Spinal cord (tissue), 10 donors: ENCODE results near the gene TMEM179. TPM values are rescaled to one million over a fixed set of nuclear protein-coding genes. Genes with fewer than 3 reads are reported as not detected.
A peak's percentile ranks its signal among the peaks of the same experiment; 100 is the strongest.

Source experiments
- DNase-seq, 6 donors: peaks; one replicate each; pipeline versions ENCODE4 v3.0.0 to v3.0.0-alpha.2; 2013 to 2015; ENCODE audit warnings: low spot score in 6 of 6, low read depth in 4 of 6
- H3K27ac ChIP-seq: one replicate; pipeline ENCODE4 v1.5.1; 2013; ENCODE audit warnings: low read depth, low read length, control low read depth
- H3K27me3 ChIP-seq: one replicate; pipeline ENCODE4 v1.6.1; 2013; ENCODE audit warnings: low read length; ENCODE audit not compliant: control insufficient read depth, insufficient read depth
- H3K36me3 ChIP-seq: one replicate; pipeline ENCODE4 v1.6.1; 2013; ENCODE audit warnings: low read length; ENCODE audit not compliant: control insufficient read depth, insufficient read depth
- H3K4me1 ChIP-seq: one replicate; pipeline ENCODE4 v1.6.1; 2013; ENCODE audit warnings: low read length; ENCODE audit not compliant: control insufficient read depth, insufficient read depth
- H3K4me3 ChIP-seq: one replicate; pipeline ENCODE4 v1.5.1; 2013; ENCODE audit warnings: low read depth, low read length, control low read depth
- H3K9me3 ChIP-seq: one replicate; pipeline ENCODE4 v1.6.1; 2013; ENCODE audit warnings: low read length; ENCODE audit not compliant: control insufficient read depth, insufficient read depth
- WGBS: methylation state at CpG from one replicate; pipeline ENCODE4 v1.1.5; 2013; ENCODE audit warnings: missing lambda C conversion rate; ENCODE audit not compliant: insufficient coverage; 5-methylcytosine and 5-hydroxymethylcytosine counted together
- polyA plus RNA-seq, 2 donors: library from polyadenylated mRNA; unstranded; fragments of 120-200 nt; gene quantifications; one replicate each; pipeline ENCODE4 v1.2.1, GENCODE V29; 2013; ENCODE audit not compliant: insufficient read length in 2 of 2
- total RNA-seq, 2 donors: library from RNA; depleted of rRNA in 1 of 2; stranded (reverse); fragments of 120-200 nt in 1 of 2; fragments of >200 nt in 1 of 2; gene quantifications; one replicate each; pipeline versions ENCODE4 v1.2.3 to v1.2.4, GENCODE V29; 2013 to 2014
- donor health status: healthy.

The TMEM179 gene
- total and polyA plus RNA-seq, 4 donors, result 9.4 to 65.5 (median 39.0) TPM

GRCh38 chr14:104576232-104576969 is 28.2 kb downstream of the TMEM179 start:
- H3K36me3 ChIP-seq, result no peaks in the 10 kb centered on the region
- no peaks in the 10 kb centered on the region for H3K9me3 ChIP-seq
- 59% methylated on average over 16 of the region's 16 CpGs for WGBS
- peaks cover 74% of the 10 kb centered on the region for H3K4me1 ChIP-seq
- H3K27me3 ChIP-seq, result peaks cover 3% of the 10 kb centered on the region
- no peak overlapping the region for H3K27ac ChIP-seq
- DNase-seq, result no peak
- no peak overlapping the region for H3K4me3 ChIP-seq

DNA sequence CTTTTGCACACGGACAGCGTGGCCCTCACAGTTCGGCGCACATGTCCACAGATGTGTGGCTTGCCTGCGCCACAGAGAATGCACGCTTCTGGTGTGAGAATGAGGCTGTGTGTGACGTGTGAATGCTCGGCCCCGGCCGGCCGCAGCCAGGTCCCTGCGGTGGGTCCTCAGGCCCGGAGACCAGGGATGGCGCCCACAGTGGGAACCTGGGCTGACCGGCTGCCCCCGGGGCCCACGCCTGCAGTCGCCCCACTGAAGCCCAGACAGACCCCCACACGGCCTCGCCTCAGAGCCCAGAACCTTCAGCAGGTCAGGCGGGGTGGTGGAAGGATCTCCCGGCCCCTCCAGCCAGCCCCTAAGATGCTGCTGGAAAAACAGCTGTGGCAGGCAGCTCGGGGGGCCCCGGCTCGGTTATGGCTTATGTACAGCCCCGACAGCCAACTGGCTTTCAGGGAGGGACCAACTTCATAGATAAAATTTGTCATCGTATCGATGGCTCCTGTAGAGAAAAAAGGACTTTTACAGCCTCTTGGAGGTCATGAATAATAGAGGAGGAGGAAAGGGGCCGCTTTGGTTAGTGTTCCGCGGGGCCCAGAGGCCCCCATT is 29.5 kb downstream of the TMEM179 start:
- Histone ChIP-seq H3K27me3 (peaks cover 3% of the 10 kb centered on the region), H3K9me3 (no peaks in the 10 kb centered on the region), H3K27ac (no peak overlapping the region), H3K36me3 (no peaks in the 10 kb centered on the region), H3K4me1 (peaks cover 63% of the 10 kb centered on the region), H3K4me3 (no peak overlapping the region)
- peak in 1 of 6 donors; percentile 33 for DNase-seq
- 70% methylated on average over 31 of the region's 31 CpGs for WGBS

- Histone ChIP-seq H3K9me3 (no peaks in the 10 kb centered on the region), H3K27ac (no peak overlapping the region), H3K4me1 (peaks cover 62% of the 10 kb centered on the region), H3K4me3 (no peak overlapping the region), H3K36me3 (no peaks in the 10 kb centered on the region), H3K27me3 (peaks cover 3% of the 10 kb centered on the region)
- no peak for DNase-seq
- 68% methylated on average over 14 of the region's 14 CpGs for WGBS
These were observed 30.0 kb downstream of the TMEM179 start for GRCh38 chr14:104574536-104574935.

- Histone ChIP-seq H3K36me3 (no peaks in the 10 kb centered on the region), H3K27ac (no peak overlapping the region), H3K4me1 (peaks cover 61% of the 10 kb centered on the region), H3K27me3 (peaks cover 3% of the 10 kb centered on the region), H3K4me3 (no peak overlapping the region), H3K9me3 (no peaks in the 10 kb centered on the region)
- WGBS, result 64% methylated on average over 6 of the region's 9 CpGs
- DNase-seq, result no peak
These were observed 30.6 kb downstream of the TMEM179 start for GRCh38 chr14:104573930-104574329.

- no peaks in the 10 kb centered on the region for H3K9me3 ChIP-seq
- H3K27ac ChIP-seq, result no peak overlapping the region
- WGBS, result 76% methylated on average over 7 of the region's 7 CpGs
- no peak for DNase-seq
- no peak overlapping the region for H3K4me3 ChIP-seq
- no peaks in the 10 kb centered on the region for H3K36me3 ChIP-seq
- H3K27me3 ChIP-seq, result no peaks in the 10 kb centered on the region
- H3K4me1 ChIP-seq, result peaks cover 50% of the 10 kb centered on the region
These were observed 31.9 kb downstream of the TMEM179 start for GRCh38 chr14:104572668-104573067.

DNA sequence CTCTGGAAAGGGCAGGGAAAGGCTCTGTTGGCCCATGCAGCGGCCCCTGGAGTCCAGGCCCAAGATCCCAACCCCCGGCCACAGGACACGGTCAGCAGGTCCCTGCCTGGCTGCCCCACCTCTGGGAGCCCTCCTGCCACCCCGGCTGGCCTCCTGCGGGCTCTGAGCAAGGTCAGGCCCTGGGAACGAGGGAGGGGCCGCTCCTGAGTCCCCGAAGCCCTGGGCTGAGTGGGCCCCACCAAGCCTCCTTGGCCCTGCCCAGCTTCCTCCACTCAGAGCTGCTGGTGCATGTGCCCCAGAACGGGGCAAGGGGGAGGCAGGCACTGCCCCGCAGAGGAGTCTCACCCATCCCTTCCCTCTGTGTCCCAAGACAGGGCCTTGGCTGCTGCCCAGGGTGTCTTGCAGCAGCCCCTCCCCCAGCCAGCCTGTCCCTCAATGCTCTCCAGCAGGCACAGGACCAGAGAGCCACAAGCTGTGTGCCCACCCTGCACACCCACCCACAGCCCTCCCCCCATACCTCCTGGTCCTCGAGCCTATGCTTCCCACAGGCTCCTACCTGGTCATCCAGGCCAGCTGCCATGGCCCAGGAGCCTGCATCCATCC is 32.4 kb downstream of the TMEM179 start:
- no peak overlapping the region for H3K27ac ChIP-seq
- peak in 1 of 6 donors; percentile 66 for DNase-seq
- WGBS, result 75% methylated on average over 11 of the region's 11 CpGs
- H3K36me3 ChIP-seq, result no peaks in the 10 kb centered on the region
- peaks cover 1% of the 10 kb centered on the region for H3K27me3 ChIP-seq
- H3K9me3 ChIP-seq, result no peaks in the 10 kb centered on the region
- peaks cover 48% of the 10 kb centered on the region for H3K4me1 ChIP-seq
- no peak overlapping the region for H3K4me3 ChIP-seq

DNA sequence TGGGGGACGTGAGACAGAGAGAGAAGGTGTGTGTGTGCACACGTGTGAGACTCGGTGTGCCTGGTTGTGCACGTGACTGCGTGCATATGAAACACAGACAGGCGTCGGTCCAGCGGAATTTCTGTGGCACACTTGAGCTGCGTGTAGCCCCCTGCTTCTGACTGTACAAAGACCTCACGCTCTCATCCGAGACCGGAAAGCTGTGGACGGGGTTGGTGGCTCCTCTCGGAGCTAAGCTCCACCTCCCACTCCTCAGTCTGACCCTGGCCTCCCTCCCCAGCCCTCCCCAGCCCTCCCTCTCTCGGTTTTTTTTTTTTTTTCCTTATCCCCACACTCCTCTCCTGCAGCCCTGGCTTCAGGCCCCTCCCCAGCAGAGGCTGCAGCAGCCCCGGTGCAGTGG is 33.3 kb downstream of the TMEM179 start:
- Histone ChIP-seq H3K27me3 (peaks cover 2% of the 10 kb centered on the region), H3K27ac (no peak overlapping the region), H3K9me3 (no peaks in the 10 kb centered on the region), H3K4me1 (peaks cover 40% of the 10 kb centered on the region), H3K4me3 (no peak overlapping the region), H3K36me3 (no peaks in the 10 kb centered on the region)
- no peak for DNase-seq
- 59% methylated on average over 16 of the region's 16 CpGs for WGBS

GRCh38 chr14:104569435-104569834 is 35.1 kb downstream of the TMEM179 start:
- peaks cover 12% of the 10 kb centered on the region for H3K27me3 ChIP-seq
- peak in 1 of 6 donors; percentile 78 for DNase-seq
- no peak overlapping the region for H3K4me3 ChIP-seq

DNA sequence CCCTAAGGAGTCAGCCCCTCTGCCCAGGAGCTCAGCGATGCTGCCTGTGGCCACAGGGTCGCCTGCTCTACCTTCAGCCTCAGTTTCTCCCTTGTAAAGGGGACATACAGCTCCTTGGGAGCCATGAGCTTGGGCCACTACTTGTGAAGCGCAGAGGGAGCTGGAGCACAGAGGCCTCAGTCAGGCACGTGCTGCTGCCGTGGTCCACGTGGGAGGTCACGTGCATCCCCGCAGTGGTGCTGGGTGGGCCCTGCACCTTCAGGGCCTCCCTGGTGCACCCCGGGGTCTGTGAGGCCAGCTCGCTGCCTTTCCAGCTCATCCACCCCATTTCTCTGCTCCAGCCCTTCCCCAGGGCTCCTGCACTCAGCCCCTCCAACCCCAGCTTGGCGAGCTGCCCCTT is 36.0 kb downstream of the TMEM179 start:
- Histone ChIP-seq H3K27ac (no peak overlapping the region), H3K27me3 (peaks cover 15% of the 10 kb centered on the region), H3K4me1 (peaks cover 37% of the 10 kb centered on the region), H3K4me3 (no peak overlapping the region), H3K9me3 (no peaks in the 10 kb centered on the region), H3K36me3 (peaks cover 2% of the 10 kb centered on the region)
- DNase-seq, result no peak
- WGBS, result 84% methylated on average over 11 of the region's 11 CpGs

More at GRCh38 chr14:104569435-104569834, 35.1 kb downstream of the TMEM179 start:
- H3K36me3 ChIP-seq, result no peaks in the 10 kb centered on the region
- no peaks in the 10 kb centered on the region for H3K9me3 ChIP-seq
- WGBS, result no CpG with 5 or more reads among the region's 10 CpGs
- H3K27ac ChIP-seq, result no peak overlapping the region
- H3K4me1 ChIP-seq, result peaks cover 37% of the 10 kb centered on the region

GRCh38 chr14:104567957-104568225 is 36.7 kb downstream of the TMEM179 start:
- H3K27me3 ChIP-seq, result peaks cover 15% of the 10 kb centered on the region

More at GRCh38 chr14:104567957-104568225, 36.7 kb downstream of the TMEM179 start:
- DNase-seq, result no peak
- Histone ChIP-seq H3K4me3 (no peak overlapping the region), H3K27ac (no peak overlapping the region), H3K36me3 (peaks cover 3% of the 10 kb centered on the region), H3K9me3 (no peaks in the 10 kb centered on the region), H3K4me1 (peaks cover 41% of the 10 kb centered on the region)
- WGBS, result 69% methylated on average over 9 of the region's 9 CpGs
